GM08714 (cell line): ENCODE measurements around the gene MAP3K13.

Source experiments
- H3K4me3 ChIP-seq: fragments of 200-500 bp; sonication (Bioruptor generic); 2 replicates; pipeline ENCODE4 v1.5.1; 2014; ENCODE audit warnings: mild to moderate bottlenecking, low read length, inconsistent platforms
- ZNF274 ChIP-seq: IDR thresholded peaks from 2 replicates; pipeline ENCODE4 v1.6.1; 2012; ENCODE audit warnings: mild to moderate bottlenecking, low read depth, low read length

The MAP3K13 gene

DNA sequence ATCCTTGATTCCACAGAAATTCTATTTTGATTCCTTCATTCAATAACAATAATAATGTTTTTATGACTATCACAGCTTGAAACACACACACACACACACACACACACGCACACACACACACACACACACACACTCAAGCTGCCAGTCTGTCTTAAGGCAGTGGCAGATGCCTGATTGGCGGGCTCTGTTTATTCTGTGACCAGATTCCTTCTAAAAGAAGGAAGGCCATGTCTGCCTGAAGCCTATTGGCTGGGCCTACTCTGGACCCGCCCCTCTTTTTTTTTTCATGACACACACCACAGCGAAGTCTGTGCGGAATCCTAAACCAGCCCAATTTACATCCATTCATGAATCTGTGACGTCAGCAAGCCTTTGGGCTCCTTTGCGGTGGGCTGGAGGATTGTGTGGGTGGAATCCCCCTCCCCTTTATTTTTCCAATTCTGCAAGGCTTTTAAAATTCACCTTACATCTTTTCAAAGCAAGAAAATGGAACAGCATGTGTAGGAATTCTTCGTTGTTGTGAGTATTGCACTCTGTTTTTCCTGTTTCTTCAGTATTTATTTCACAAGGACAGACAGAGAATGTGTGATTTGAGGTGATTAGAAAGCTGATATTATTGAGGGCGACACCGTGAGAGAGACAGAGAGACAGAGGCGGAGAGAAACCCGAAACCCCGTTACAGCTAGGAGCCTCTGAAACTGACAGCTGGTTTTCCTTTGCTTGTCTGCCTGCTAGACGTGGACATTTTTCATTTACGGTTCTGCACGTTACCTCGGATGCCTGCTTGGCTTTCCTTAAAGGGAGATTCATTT, at the start of gene MAP3K13:
Gene MAP3K13, plus strand, starts transcription at position 287 of the 812 bp plus-strand sequence. CDS start 65,446 bp downstream, outside the sequence.
- TF ChIP-seq ZNF274, result no peak
- peak within 1 kb of the TSS; percentile 100 for H3K4me3 ChIP-seq

GRCh38 chr3:185313693-185314246, 49.2 kb upstream of the MAP3K13 start:
- TF ChIP-seq ZNF274, result no peak
- no peak overlapping the region for H3K4me3 ChIP-seq

DNA sequence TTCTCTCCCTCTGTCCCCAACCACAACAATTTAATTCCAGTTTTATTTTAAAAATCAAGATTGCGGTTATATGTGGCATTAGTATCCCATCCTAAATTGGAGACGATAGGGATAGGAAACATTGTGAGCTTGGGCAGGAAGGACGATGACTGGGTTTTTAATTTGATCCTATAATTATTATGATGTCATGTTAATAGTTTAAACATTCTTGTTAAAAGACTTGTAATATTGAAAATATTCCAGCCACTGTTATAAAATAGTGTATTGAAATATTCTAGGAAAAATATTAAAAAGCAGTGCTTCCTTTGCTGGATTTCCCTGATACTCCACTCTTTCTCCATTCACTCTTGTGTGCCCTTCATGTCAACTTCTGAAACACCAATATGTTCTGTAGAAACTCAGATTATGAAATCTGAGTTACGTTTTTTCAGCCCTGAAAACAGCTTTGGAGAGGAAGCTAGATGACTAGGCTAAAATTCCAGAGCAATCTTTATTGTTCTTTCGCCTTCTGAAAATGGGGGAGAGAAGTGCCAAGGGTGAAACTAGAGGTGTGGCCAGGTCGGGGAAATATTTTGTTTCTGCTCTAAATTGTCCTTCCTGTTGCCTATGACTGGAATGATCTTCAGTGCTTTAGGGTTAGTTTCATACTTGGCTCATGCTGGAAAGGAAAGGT, 46.1 kb upstream of the MAP3K13 start:
- no peak for TF ChIP-seq ZNF274
- H3K4me3 ChIP-seq, result peak overlapping the region; percentile 46; the same call in 1 of the 2 replicates

DNA sequence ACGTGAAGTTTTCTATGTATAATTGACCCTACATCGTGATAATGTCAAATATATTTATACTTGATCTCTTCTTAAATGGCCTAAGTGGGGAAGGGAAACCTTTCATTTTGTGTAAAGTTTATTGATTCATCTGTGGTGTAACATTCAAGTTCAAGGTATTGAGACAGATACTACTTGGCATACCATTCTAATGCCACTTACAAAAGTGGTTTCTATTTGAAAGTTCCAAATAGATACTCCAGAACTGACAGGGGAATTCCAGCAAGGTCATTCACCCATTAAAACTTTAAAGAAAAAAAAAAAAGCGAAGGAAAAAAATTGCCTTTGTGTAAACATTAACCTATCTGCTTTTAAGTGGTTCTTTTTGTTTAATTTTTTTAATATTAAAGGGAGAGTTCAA, 45.3 kb upstream of the MAP3K13 start:
- TF ChIP-seq ZNF274, result no peak
- H3K4me3 ChIP-seq, result no peak overlapping the region

GRCh38 chr3:185318141-185318540, 44.8 kb upstream of the MAP3K13 start:
- TF ChIP-seq ZNF274, result no peak
- no peak overlapping the region for H3K4me3 ChIP-seq

GRCh38 chr3:185319801-185320200, 43.1 kb upstream of the MAP3K13 start:
- H3K4me3 ChIP-seq, result no peak overlapping the region
- TF ChIP-seq ZNF274, result no peak

GRCh38 chr3:185320949-185321348, 42.0 kb upstream of the MAP3K13 start:
- TF ChIP-seq ZNF274, result no peak

DNA sequence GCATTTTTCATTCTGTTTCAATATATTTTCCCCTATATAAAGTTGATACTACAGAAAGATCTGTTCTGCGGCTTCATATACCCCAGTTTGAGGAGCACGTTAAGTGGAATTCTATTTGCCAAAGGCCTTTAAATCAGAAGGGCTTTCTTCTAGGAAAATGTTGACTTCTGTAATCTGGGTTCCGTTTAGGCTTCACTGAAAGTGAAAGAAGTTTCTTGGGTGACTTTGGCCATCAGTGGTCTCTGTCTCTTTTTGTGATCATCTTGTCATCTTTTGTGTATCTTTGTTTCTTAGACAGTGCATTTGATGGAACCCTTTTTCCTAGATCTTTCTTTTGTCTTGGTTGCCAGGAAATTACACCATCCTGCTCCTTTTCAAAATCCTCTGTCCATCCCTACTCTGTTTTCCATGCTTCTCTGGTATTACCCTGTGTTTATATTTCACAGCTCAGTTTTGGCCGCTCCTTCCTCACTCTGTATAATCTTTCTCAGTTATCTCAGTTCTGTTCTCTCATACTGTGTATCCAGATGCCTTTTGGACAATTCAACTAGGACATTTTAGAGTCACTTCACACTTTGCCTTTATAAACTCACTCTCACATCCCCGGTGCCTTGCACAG, 40.7 kb upstream of the MAP3K13 start:
- no peak overlapping the region for H3K4me3 ChIP-seq
- TF ChIP-seq ZNF274, result no peak

More at GRCh38 chr3:185320949-185321348, 42.0 kb upstream of the MAP3K13 start:
- H3K4me3 ChIP-seq, result no peak overlapping the region

DNA sequence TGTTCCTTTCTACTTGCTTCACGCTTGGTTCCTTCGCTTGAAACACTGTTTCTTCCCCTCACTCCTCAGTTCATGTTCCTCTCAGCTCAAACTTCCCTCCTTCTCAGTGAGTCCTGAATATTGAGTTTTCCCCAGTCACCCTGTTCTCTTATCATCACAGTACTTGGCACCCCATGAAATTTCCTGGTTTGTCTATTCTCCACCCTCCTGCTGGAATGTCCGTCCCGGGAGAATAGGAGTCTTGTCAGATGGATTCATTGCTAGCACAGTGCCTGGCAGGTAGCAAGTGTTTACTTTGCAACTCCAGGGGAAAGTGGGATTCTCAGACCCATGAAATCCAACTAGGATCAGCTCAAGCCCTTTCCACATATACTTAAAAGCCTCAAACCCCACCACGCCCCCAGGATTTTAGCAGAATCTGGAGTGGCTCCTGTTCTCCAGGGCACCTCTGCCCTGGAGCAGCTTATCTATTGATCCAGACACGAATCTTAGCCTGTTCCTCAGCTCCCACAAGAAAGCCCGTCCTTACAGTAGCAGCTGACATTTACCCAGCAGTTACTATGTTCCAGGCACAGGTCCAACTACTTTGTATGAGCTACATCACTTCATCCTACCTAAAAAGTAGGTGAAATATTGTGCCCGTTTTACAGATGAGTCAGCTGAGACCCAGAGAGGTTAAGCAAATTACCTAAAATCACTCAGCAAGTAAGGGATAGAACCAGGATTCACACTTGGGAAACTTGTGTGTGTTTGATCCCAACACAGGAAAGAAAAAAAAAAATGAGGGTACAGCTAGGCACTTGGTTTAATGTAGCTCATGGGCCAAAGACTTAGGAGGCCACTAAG, 36.8 kb upstream of the MAP3K13 start:
- no peak overlapping the region for H3K4me3 ChIP-seq
- no peak for TF ChIP-seq ZNF274

- H3K4me3 ChIP-seq, result no peak overlapping the region
- no peak for TF ChIP-seq ZNF274
Measured at GRCh38 chr3:185327062-185327461, 35.9 kb upstream of the MAP3K13 start.

DNA sequence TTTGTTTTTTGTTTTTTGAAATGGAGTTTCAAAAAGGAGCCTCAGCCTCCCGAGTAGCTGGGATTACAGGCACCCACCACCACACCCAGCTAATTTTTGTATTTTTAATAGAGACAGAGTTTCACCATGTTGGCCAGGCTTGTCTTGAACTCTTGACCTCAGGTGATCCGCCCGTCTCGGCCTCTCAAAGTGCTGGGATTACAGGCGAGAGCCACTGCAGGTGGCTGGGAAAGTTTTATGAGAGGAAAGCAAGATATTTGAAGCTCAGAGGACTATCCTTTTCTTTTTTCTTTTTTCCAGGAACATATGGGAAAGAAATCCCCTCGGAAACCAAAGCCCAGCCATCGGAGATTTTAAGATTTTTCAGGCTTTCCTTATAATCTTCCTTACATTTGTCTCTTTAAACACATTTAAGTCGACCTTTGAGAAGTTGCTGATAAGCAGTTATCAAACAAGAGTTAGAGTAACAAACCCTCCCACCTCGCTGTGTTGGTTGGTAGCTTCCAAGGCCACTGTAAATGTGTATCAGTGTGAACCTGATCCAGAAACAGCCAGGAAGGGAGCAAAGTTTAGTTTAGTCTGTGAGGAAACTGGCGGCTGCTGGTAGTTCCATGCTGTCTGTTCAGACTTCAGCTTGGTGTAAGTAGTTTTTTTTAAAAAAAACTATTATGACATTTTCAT, 34.5 kb upstream of the MAP3K13 start:
- no peak for TF ChIP-seq ZNF274
- H3K4me3 ChIP-seq, result no peak overlapping the region

GRCh38 chr3:185330238-185330637, 32.7 kb upstream of the MAP3K13 start:
- H3K4me3 ChIP-seq, result no peak overlapping the region
- no peak for TF ChIP-seq ZNF274

DNA sequence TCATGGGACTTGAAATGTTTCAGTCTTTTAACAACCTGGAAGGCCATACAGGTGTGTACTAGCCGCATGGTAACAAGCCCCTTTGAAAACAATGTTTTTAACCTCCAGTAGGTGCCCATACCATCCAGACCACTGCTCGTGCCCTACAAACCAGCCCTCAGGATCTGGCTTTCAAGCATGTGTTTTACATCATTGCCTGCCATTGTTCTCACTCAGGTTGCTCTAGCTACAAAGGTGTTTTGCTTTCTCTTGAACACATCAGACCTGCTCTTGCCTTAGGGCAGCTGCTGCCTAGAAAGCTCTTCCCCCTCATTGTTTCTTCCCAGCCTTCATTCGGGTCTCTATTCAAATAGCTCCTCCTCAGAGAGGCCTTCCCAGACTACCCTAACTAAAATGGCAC, 32.3 kb upstream of the MAP3K13 start:
- TF ChIP-seq ZNF274, result no peak
- H3K4me3 ChIP-seq, result no peak overlapping the region
